ENCODE data around the gene ARID3A.
A peak's percentile ranks its signal among the peaks of the same experiment; 100 is the strongest.
"Not testable (repeated sequence)": the region's sequence is repeated elsewhere in the genome, so short reads cannot be mapped to it uniquely, and the experiment has no call there.

ARID3A gene, protein sequence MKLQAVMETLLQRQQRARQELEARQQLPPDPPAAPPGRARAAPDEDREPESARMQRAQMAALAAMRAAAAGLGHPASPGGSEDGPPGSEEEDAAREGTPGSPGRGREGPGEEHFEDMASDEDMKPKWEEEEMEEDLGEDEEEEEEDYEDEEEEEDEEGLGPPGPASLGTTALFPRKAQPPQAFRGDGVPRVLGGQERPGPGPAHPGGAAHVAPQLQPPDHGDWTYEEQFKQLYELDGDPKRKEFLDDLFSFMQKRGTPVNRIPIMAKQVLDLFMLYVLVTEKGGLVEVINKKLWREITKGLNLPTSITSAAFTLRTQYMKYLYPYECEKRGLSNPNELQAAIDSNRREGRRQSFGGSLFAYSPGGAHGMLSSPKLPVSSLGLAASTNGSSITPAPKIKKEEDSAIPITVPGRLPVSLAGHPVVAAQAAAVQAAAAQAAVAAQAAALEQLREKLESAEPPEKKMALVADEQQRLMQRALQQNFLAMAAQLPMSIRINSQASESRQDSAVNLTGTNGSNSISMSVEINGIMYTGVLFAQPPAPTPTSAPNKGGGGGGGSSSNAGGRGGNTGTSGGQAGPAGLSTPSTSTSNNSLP

DNA sequence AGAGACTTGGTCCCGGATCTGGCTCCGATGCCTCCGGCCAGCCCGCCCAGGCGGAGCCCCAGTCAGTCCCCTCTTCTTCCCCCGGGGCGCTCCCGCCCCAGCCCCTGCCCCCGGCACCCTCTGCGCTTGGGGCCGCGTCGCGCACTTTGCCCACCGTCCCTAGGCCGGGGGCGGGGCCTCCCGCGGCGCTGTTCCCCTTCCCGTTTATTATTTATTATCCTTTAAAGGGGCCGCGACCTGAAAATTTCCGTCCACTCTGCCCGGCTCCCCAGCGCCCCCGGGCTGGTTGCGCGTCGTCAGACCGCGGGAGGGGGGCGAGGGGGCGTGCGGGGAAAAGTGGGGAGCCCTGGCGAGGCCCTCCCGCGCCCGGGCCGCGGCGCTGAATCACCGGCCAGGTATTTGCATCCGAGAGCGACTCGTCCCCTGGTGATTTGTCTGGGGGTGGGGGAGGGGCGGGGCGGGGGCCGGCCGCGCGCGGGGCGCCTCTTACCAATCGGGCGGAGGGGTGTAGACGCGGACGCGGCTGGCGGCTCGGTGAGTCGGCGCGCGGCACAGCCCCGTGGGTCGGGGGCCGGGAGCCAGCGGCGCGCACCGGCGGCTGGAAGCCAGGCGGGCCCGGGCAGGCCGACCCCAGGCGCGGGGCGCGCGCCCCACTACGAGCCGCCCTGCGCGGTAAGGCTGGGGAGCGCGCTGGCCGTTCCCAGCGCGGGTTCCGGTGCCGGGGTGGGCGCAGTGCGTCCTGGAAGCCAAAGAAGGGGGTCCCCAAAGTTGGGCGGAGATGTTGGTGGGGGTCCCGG is at the start of gene ARID3A:
ARID3A (plus strand) TSS at position 510 of the 797 bp plus-strand sequence. CDS start 3,494 bp downstream, outside the sequence.
- TF ChIP-seq, protein P1, sequence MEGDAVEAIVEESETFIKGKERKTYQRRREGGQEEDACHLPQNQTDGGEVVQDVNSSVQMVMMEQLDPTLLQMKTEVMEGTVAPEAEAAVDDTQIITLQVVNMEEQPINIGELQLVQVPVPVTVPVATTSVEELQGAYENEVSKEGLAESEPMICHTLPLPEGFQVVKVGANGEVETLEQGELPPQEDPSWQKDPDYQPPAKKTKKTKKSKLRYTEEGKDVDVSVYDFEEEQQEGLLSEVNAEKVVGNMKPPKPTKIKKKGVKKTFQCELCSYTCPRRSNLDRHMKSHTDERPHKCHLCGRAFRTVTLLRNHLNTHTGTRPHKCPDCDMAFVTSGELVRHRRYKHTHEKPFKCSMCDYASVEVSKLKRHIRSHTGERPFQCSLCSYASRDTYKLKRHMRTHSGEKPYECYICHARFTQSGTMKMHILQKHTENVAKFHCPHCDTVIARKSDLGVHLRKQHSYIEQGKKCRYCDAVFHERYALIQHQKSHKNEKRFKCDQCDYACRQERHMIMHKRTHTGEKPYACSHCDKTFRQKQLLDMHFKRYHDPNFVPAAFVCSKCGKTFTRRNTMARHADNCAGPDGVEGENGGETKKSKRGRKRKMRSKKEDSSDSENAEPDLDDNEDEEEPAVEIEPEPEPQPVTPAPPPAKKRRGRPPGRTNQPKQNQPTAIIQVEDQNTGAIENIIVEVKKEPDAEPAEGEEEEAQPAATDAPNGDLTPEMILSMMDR (IDR thresholded peaks at IDR 0.05; ENCODE audit: low read depth, low read length, missing control alignments): no peak
- H3K4me3 ChIP-seq (ENCODE audit: low read depth, low read length): peak within 1 kb of the TSS; percentile 82
- in situ Hi-C loops (cut with HindIII; ENCODE audit: low sequenced_read_pairs): no loop called here
- DNase-seq (ENCODE audit: low read depth): peak; percentile 48

DNA sequence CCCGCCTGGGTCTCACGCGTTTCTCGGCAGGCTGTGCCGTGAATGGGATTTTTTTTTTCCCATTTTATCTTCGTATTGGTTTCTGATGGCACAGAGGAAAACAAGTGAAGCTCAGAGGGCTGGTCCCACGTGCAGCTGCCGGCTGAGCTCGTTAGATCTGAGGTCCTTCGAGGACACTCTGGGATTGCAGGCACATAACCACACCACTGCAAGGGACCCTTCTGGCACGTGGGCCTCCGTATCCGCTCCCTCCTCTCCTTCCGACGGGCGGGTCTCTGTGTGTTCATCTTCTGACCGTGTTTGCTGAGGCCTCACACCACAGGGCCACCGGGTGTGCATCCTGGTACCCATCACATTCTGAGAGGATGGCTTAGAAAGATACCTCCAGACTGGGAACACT is 49.7 kb upstream of the ARID3A start:
- H3K4me3 ChIP-seq (ENCODE audit: low read depth, low read length): no peak overlapping the region
- TF ChIP-seq, protein P1 (IDR thresholded peaks at IDR 0.05; ENCODE audit: low read depth, low read length, missing control alignments): no peak
- no peak for DNase-seq (ENCODE audit: low read depth)
- in situ Hi-C loops (cut with HindIII; ENCODE audit: low sequenced_read_pairs): no loop called here

DNA sequence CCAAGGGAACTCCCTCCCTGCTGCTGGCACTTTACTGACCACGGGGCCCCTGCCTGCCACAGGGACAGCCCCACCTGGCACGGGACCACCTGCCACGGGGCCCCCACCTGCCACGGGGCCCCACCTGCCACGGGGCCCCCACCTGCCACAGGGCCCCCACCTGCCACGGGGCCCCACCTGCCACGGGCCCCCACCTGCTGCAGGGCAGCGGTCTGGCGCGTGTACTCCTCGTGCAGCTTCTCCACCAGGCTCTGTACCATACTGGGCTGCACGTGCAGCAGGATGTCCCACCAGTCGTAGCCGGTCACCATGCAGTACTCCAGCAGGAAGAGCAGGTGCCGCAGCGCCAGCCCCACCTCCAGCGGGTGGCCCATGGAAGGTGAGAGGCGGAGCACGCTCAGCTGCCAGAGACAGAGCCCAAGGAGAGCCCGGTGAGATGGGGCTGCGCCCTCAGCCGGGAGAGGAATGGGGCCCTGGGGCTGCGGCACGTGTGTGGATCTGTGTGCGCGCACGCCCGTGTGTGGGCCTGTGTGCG is 49.0 kb upstream of the ARID3A start:
- in situ Hi-C loops (cut with HindIII; ENCODE audit: low sequenced_read_pairs): no loop called here
- TF ChIP-seq, protein P1 (IDR thresholded peaks at IDR 0.05; ENCODE audit: low read depth, low read length, missing control alignments): no peak
- no peak for DNase-seq (ENCODE audit: low read depth)
- H3K4me3 ChIP-seq (ENCODE audit: low read depth, low read length): no peak overlapping the region

DNA sequence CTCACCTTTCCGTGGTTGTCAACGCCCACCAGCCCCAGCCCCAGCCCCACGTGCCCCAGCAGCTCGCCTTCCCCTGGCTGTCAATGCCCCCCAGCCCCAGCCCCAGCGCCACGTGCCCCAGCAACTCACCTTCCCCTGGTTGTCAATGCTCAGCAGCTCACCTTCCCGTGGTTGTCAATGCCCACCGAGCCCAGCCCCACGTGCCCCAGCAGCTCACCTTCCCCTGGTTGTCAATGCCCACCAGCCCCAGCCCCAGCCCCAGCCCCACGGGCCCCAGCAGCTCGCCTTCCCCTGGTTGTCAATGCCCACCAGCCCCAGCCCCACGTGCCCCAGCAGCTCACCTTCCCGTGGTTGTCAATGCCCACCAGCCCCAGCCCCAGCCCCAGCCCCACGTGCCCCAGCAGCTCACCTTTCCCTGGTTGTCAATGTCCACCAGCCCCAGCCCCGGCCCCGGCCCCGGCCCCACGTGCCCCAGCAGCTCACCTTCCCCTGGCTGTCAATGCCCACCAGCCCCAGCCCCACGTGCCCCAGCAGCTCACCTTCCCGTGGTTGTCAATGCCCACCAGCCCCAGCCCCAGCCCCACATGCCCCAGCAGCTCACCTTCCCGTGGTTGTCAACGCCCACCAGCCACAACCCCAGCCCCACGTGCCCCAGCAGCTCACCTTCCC is 47.7 kb upstream of the ARID3A start:
- in situ Hi-C loops (cut with HindIII; ENCODE audit: low sequenced_read_pairs); DNase-seq (ENCODE audit: low read depth); H3K4me3 ChIP-seq (ENCODE audit: low read depth, low read length): not testable (repeated sequence)

DNA sequence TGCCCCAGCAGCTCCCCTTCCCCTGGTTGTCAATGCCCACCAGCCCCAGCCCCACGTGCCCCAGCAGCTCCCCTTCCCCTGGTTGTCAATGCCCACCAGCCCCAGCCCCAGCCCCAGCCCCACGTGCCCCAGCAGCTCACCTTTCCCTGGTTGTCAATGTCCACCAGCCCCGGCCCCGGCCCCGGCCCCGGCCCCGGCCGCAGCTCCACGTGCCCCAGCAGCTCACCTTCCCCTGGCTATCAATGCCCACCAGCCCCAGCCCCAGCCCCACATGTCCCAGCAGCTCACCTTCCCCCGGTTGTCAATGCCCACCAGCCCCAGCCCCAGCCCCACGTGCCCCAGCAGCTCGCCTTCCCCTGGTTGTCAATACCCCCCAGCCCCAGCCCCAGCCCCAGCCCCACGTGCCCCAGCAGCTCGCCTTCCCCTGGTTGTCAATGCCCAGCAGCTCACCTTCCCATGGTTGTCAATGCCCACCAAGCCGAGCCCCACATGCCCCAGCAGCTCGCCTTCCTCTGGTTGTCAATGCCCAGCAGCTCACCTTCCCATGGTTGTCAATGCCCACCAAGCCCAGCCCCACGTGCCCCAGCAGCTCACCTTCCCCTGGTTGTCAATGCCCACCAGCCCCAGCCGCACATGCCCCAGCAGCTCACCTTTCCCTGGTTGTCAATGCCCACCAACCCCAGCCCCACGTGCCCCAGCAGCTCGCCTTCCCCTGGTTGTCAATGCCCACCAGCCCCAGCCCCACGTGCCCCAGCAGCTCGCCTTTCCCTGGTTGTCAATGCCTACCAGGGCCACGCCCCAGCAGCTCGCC is 46.9 kb upstream of the ARID3A start:
- DNase-seq (ENCODE audit: low read depth); in situ Hi-C loops (cut with HindIII; ENCODE audit: low sequenced_read_pairs); H3K4me3 ChIP-seq (ENCODE audit: low read depth, low read length): not testable (repeated sequence)

DNA sequence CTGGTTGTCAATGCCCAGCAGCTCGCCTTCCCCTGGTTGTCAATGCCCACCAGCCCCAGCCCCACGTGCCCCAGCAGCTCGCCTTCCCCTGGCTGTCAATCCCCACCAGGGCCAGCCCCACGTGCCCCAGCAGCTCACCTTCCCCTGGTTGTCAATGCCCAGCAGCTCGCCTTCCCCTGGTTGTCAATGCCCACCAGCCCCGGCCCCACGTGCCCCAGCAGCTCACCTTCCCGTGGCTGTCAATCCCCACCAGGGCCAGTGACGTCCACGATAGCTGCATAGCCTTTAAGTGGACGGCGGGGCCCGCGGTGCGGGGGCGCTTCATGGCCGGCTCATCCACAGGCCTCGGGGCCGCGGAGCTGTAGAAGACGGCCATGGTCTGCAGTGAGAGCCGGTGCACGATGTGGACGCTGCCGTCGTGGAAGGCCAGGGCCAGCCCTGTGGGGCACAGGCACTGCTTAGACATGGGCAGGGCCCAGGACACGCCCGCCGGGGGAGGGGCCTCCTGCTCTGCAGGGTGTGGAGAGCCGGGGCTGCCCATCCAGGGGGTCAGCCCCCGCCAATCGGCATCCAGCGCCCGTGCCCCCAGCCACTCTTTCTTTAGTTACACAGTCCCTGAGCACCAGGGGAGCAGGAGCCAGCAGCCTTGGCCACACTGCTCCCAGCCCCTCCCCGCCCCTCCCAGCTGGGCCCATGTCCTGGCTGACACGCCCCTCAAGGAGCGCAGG is 46.0 kb upstream of the ARID3A start:
- no peak overlapping the region for H3K4me3 ChIP-seq (ENCODE audit: low read depth, low read length)
- DNase-seq (ENCODE audit: low read depth): no peak
- in situ Hi-C loops (cut with HindIII; ENCODE audit: low sequenced_read_pairs): no loop called here
- TF ChIP-seq, protein P1 (IDR thresholded peaks at IDR 0.05; ENCODE audit: low read depth, low read length, missing control alignments): no peak

Measured in astrocyte of the cerebellum (primary cell).